Activated CD4-positive, alpha-beta T cell treated with anti-CD3 and anti-CD28 coated beads, Interleukin-2, amount 50 U/mL, for 4 hours (primary cell): ENCODE data around the gene HBA1.
"Not testable (repeated sequence)": the region's sequence is repeated elsewhere in the genome, so short reads cannot be mapped to it uniquely, and the experiment has no call there.

Source experiments
- DNase-seq, 2 experiments: peaks; one replicate each; pipeline ENCODE4 v3.0.0-alpha.2; 2020

Gene HBA1

GRCh38 chr16:211631-212180 is 35.2 kb downstream of the HBA1 start:
- DNase-seq: not testable (repeated sequence)

DNA sequence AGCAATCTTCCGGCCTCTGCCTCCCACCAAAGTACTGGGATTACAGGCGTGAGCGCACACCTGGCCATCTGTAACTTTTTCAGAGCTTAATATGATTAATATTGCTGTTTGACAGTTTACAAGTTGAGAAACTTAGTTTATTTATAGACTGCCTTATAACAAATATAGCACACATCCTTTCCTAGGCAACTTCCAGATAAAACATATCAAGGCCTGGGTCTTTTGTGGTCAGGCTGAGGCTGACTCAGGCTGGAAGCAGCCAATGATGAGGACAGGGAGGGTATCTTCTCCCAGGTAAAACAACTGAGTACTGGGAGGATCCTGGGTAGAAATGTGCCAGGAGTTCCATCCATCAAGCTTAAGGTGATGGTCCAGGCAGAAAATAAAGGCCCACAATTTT is 36.5 kb downstream of the HBA1 start:
- DNase-seq: no peak

GRCh38 chr16:220021-220420 is 43.5 kb downstream of the HBA1 start:
- no peak for DNase-seq
